Measurements from ENCODE around the gene CATSPERB. TPM values are rescaled to one million over a fixed set of nuclear protein-coding genes. Genes with fewer than 3 reads are reported as not detected.

CATSPERB gene
- total and polyA plus RNA-seq, 2 donors (not counting 3 experiments of a cell fraction or from before 2014, with no cell fraction given), result not detected

- CTCF ChIA-PET, result no interaction called here
- FAIRE-seq, result no peak
Observed at GRCh38 chr14:91660790-91661189, 71.1 kb downstream of the CATSPERB start.

More at GRCh38 chr14:91660790-91661189, 71.1 kb downstream of the CATSPERB start:
- BruUV-seq (replicated peaks), result no TSS peak
- no peaks in the 10 kb centered on the region for H3K36me3 ChIP-seq (ENCODE audit: control insufficient read depth in 2 of 2, extremely low read depth in 1 of 2, insufficient read depth in 2 of 2, low read length in 2 of 2)
- H3K9me1 ChIP-seq (replicated peaks; ENCODE audit: control insufficient read depth, extremely low read depth, insufficient read depth, low read length), result no peaks in the 10 kb centered on the region
- H3K4me3 ChIP-seq (replicated peaks in 1 of 3; ENCODE audit: insufficient read depth in 1 of 3, low read depth in 1 of 3, low read length in 3 of 3), result no peak overlapping the region
- H4K20me1 ChIP-seq (replicated peaks; ENCODE audit: control insufficient read depth, extremely low read depth, insufficient read depth, low read length), result no peaks in the 10 kb centered on the region
- POLR2A ChIA-PET, result no interaction called here
- H3K4me1 ChIP-seq (ENCODE audit: control insufficient read depth, extremely low read depth, insufficient read depth, low read length), result no peaks in the 10 kb centered on the region
- no peaks in the 10 kb centered on the region for H3K27me3 ChIP-seq (ENCODE audit: control insufficient read depth in 2 of 2, insufficient read depth in 2 of 2, low read length in 2 of 2)
- H3K4me2 ChIP-seq (ENCODE audit: insufficient read depth, low read length), result no peak overlapping the region
- no peak overlapping the region for H3K9ac ChIP-seq (replicated peaks; ENCODE audit: extremely low read depth, insufficient read depth, low read length)
- H2AFZ ChIP-seq (ENCODE audit: low read depth, low read length), result no peak overlapping the region
- intact Hi-C loops (cut with micrococcal nuclease) (no loop called here), dilution Hi-C loops (cut with MboI; ENCODE audit: extremely low pct_ligation_motif_present, low sequenced_read_pairs) (no loop called here)
- H3K27ac ChIP-seq (ENCODE audit: insufficient read depth, low read depth, low read length), result no peak overlapping the region
- TF ChIP-seq EZH2 (IDR thresholded peaks at IDR 0.05; ENCODE audit: borderline replicate concordance, low read depth, low read length, severe bottlenecking) (no peak), CTCF (IDR thresholded peaks at IDR 0.05; ENCODE audit: extremely low read depth in 1 of 2, insufficient read depth in 1 of 2, low read depth in 1 of 2, low read length in 2 of 2) (no peak), POLR2AphosphoS5 (IDR thresholded peaks at IDR 0.05; ENCODE audit: insufficient read depth, low read depth, low read length) (no peak), JUN (IDR thresholded peaks at IDR 0.05; ENCODE audit: borderline replicate concordance, insufficient read depth, insufficient read length, low read depth) (no peak), MYC (IDR thresholded peaks at IDR 0.05; ENCODE audit: low read depth, low read length) (no peak), GATA2 (IDR thresholded peaks at IDR 0.05; ENCODE audit: insufficient read depth, insufficient read length, low read depth, low read length) (no peak), FOS (IDR thresholded peaks at IDR 0.05; ENCODE audit: borderline replicate concordance, insufficient read depth, low read length) (no peak), POLR2A (IDR thresholded peaks at IDR 0.05; ENCODE audit: low read depth, low read length) (no peak)
- TF ChIP-seq, protein P1, sequence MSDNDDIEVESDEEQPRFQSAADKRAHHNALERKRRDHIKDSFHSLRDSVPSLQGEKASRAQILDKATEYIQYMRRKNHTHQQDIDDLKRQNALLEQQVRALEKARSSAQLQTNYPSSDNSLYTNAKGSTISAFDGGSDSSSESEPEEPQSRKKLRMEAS (IDR thresholded peaks at IDR 0.05; ENCODE audit: insufficient read depth, insufficient read length), result no peak
- no peaks in the 10 kb centered on the region for H3K9me3 ChIP-seq (replicated peaks; ENCODE audit: control insufficient read depth, insufficient read depth, low read length)
- DNase-seq (ENCODE audit: low read depth, low spot score), result no peak
- H3K79me2 ChIP-seq (ENCODE audit: control insufficient read depth, insufficient read depth, low read length), result no peaks in the 10 kb centered on the region

Data from endothelial cell of umbilical vein (primary cell).